GM12892 (cell line): ENCODE measurements around the gene SLC7A11.
A peak's percentile ranks its signal among the peaks of the same experiment; 100 is the strongest.

Experiments used
- DNase-seq: peaks from one replicate; pipeline ENCODE4 v3.0.0; 2011; ENCODE audit not compliant: insufficient read length
- FAIRE-seq: peaks from 2 replicates; lab custom pipeline; 2011; peaks lifted over from hg19 to GRCh38; lab: Jason Lieb, UNC
- POLR2A ChIP-seq: IDR thresholded peaks from 2 replicates; pipeline ENCODE4 v1.6.1; 2011; ENCODE audit warnings: low read depth, low read length, control low read depth
- POLR2AphosphoS5 ChIP-seq: IDR thresholded peaks from 2 replicates; pipeline ENCODE4 v1.6.1; 2011; ENCODE audit warnings: low read depth, low read length, control low read depth
- TAF1 ChIP-seq: IDR thresholded peaks from 2 replicates; pipeline ENCODE4 v1.6.1; 2011; ENCODE audit warnings: low read depth, mild to moderate bottlenecking, control low read depth, low read length, borderline replicate concordance

Gene SLC7A11

GRCh38 chr4:138182838-138183426, 59.2 kb downstream of the SLC7A11 start:
- FAIRE-seq (peak; percentile 64), DNase-seq (no peak)
- TF ChIP-seq TAF1 = no peak
- TF ChIP-seq POLR2A = no peak
- no peak for TF ChIP-seq POLR2AphosphoS5

- no peak for FAIRE-seq
- DNase-seq = no peak
- TF ChIP-seq POLR2A (no peak), TAF1 (no peak), POLR2AphosphoS5 (no peak)
Measured at GRCh38 chr4:138181287-138181686, 60.9 kb downstream of the SLC7A11 start.

GRCh38 chr4:138178566-138178965, 63.6 kb downstream of the SLC7A11 start:
- FAIRE-seq (no peak), DNase-seq (no peak)
- TF ChIP-seq POLR2AphosphoS5 (no peak), POLR2A (no peak), TAF1 (no peak)

- DNase-seq = no peak
- peak; percentile 48 for FAIRE-seq
- TF ChIP-seq POLR2AphosphoS5 (no peak), POLR2A (no peak), TAF1 (no peak)
Measured at GRCh38 chr4:138177278-138177968, 64.7 kb downstream of the SLC7A11 start.

GRCh38 chr4:138174981-138175794, 67.0 kb downstream of the SLC7A11 start:
- TF ChIP-seq POLR2A = no peak
- no peak for TF ChIP-seq TAF1
- no peak for TF ChIP-seq POLR2AphosphoS5
- DNase-seq (no peak), FAIRE-seq (no peak)

- DNase-seq (no peak), FAIRE-seq (no peak)
- TF ChIP-seq TAF1 (no peak), POLR2AphosphoS5 (no peak), POLR2A (no peak)
Measured at GRCh38 chr4:138164208-138164607, 77.9 kb downstream of the SLC7A11 start.

GRCh38 chr4:138163171-138163570, 79.0 kb downstream of the SLC7A11 start:
- no peak for TF ChIP-seq TAF1
- no peak for TF ChIP-seq POLR2AphosphoS5
- TF ChIP-seq POLR2A = no peak
- no peak for FAIRE-seq
- no peak for DNase-seq

- no peak for FAIRE-seq
- TF ChIP-seq POLR2A = no peak
- TF ChIP-seq TAF1 = no peak
- no peak for TF ChIP-seq POLR2AphosphoS5
Measured at GRCh38 chr4:138162259-138162658, 79.9 kb downstream of the SLC7A11 start.

GRCh38 chr4:138161351-138161750, 80.8 kb downstream of the SLC7A11 start:
- no peak for DNase-seq
- TF ChIP-seq POLR2A (no peak), POLR2AphosphoS5 (no peak)
- FAIRE-seq = no peak

More at GRCh38 chr4:138162259-138162658, 79.9 kb downstream of the SLC7A11 start:
- no peak for DNase-seq

- TF ChIP-seq POLR2AphosphoS5 (no peak), TAF1 (no peak), POLR2A (no peak)
- DNase-seq (no peak), FAIRE-seq (no peak)
Measured at GRCh38 chr4:138158746-138159297, 83.3 kb downstream of the SLC7A11 start.

GRCh38 chr4:138140879-138141278, 101.3 kb downstream of the SLC7A11 start:
- TF ChIP-seq TAF1 (no peak), POLR2A (no peak), POLR2AphosphoS5 (no peak)
- FAIRE-seq (no peak), DNase-seq (no peak)
